ENCODE results near the gene DGCR6L.
"Not testable (repeated sequence)": the region's sequence is repeated elsewhere in the genome, so short reads cannot be mapped to it uniquely, and the experiment has no call there.

The DGCR6L gene

GRCh38 chr22:20319745-20320658 is at the start of gene DGCR6L:
Gene DGCR6L, minus strand, starts transcription at chr22:20320060. Its CDS starts 72 bp downstream, at chr22:20319988.
- H3K27ac ChIP-seq (ENCODE audit: low read depth, low read length): peak within 1 kb of the TSS; percentile 34; the same call in 1 of the 2 replicates
- H2AFZ ChIP-seq (ENCODE audit: low read length, unreplicated experiment): peak within 1 kb of the TSS; percentile 50
- H3K79me2 ChIP-seq (ENCODE audit: control insufficient read depth, insufficient read depth, low read length, unreplicated experiment): peaks cover 19% of the 10 kb centered on the region
- H3K36me3 ChIP-seq (ENCODE audit: insufficient read depth, low read length): no peaks in the 10 kb centered on the region
- H3K27me3 ChIP-seq (ENCODE audit: insufficient read depth, low read length): no peaks in the 10 kb centered on the region
- peak within 1 kb of the TSS; percentile 87 for H3K4me3 ChIP-seq (ENCODE audit: low read depth, low read length)
- H3K4me1 ChIP-seq (ENCODE audit: control insufficient read depth, insufficient read depth, low read length, unreplicated experiment): peaks cover 14% of the 10 kb centered on the region

DNA sequence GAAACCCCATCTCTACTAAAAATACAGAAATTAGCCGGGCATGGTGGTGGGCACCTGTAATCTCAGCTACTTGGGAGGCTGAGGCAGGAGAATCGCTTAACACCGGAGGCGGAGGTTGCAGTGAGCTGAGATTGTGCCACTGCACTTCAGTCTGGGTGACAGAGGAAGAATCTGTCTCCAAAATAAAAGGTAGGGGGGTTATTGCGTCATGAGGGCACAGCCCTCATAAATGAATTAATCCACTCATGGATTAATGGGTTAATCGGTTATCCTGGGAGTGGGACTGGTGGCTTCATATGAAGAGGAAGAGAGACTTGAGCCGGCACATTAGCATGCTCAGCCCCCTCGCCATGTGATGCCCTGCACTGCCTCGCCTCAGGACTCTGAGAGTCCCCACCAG is 49.0 kb upstream of the DGCR6L start:
- H3K4me3 ChIP-seq (ENCODE audit: low read depth, low read length); H2AFZ ChIP-seq (ENCODE audit: low read length, unreplicated experiment); H3K4me1 ChIP-seq (ENCODE audit: control insufficient read depth, insufficient read depth, low read length, unreplicated experiment); H3K27ac ChIP-seq (ENCODE audit: low read depth, low read length); H3K27me3 ChIP-seq (ENCODE audit: insufficient read depth, low read length); H3K36me3 ChIP-seq (ENCODE audit: insufficient read depth, low read length); H3K79me2 ChIP-seq (ENCODE audit: control insufficient read depth, insufficient read depth, low read length, unreplicated experiment): not testable (repeated sequence)

DNA sequence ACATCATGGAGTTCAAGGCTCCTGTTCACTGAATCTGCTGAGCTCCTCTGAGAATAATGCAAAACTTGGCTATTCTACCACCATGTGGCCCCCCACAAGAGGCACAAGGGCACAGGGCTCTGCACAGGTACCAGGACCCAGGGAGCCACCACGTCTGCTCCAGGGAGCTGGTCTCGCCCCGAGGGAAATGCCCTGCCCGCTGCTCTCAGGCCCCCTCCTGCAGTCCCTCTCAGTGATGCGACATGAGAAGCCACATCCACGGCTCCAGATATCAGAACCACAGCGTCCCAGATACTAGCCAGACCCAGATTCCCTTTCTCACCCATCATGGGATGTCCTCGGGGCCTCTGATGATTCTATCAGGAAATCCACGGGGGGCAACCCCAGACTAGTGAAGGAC is 47.0 kb upstream of the DGCR6L start:
- H3K36me3 ChIP-seq (ENCODE audit: insufficient read depth, low read length); H3K4me3 ChIP-seq (ENCODE audit: low read depth, low read length); H3K79me2 ChIP-seq (ENCODE audit: control insufficient read depth, insufficient read depth, low read length, unreplicated experiment); H3K27ac ChIP-seq (ENCODE audit: low read depth, low read length); H3K4me1 ChIP-seq (ENCODE audit: control insufficient read depth, insufficient read depth, low read length, unreplicated experiment); H2AFZ ChIP-seq (ENCODE audit: low read length, unreplicated experiment); H3K27me3 ChIP-seq (ENCODE audit: insufficient read depth, low read length): not testable (repeated sequence)

- peak overlapping the region; percentile 57 for H3K27ac ChIP-seq (ENCODE audit: low read depth, low read length)
- H3K79me2 ChIP-seq (ENCODE audit: control insufficient read depth, insufficient read depth, low read length, unreplicated experiment); H3K4me1 ChIP-seq (ENCODE audit: control insufficient read depth, insufficient read depth, low read length, unreplicated experiment); H2AFZ ChIP-seq (ENCODE audit: low read length, unreplicated experiment); H3K36me3 ChIP-seq (ENCODE audit: insufficient read depth, low read length); H3K27me3 ChIP-seq (ENCODE audit: insufficient read depth, low read length); H3K4me3 ChIP-seq (ENCODE audit: low read depth, low read length): not testable (repeated sequence)
Measured at GRCh38 chr22:20364335-20365260, 44.7 kb upstream of the DGCR6L start.

GRCh38 chr22:20362403-20362802 is 42.5 kb upstream of the DGCR6L start:
- H2AFZ ChIP-seq (ENCODE audit: low read length, unreplicated experiment); H3K79me2 ChIP-seq (ENCODE audit: control insufficient read depth, insufficient read depth, low read length, unreplicated experiment); H3K27ac ChIP-seq (ENCODE audit: low read depth, low read length); H3K4me3 ChIP-seq (ENCODE audit: low read depth, low read length); H3K27me3 ChIP-seq (ENCODE audit: insufficient read depth, low read length); H3K4me1 ChIP-seq (ENCODE audit: control insufficient read depth, insufficient read depth, low read length, unreplicated experiment); H3K36me3 ChIP-seq (ENCODE audit: insufficient read depth, low read length): not testable (repeated sequence)

GRCh38 chr22:20361752-20362229 is 41.9 kb upstream of the DGCR6L start:
- not testable (repeated sequence) for H3K27me3 ChIP-seq (ENCODE audit: insufficient read depth, low read length); H2AFZ ChIP-seq (ENCODE audit: low read length, unreplicated experiment); H3K27ac ChIP-seq (ENCODE audit: low read depth, low read length); H3K79me2 ChIP-seq (ENCODE audit: control insufficient read depth, insufficient read depth, low read length, unreplicated experiment); H3K36me3 ChIP-seq (ENCODE audit: insufficient read depth, low read length); H3K4me1 ChIP-seq (ENCODE audit: control insufficient read depth, insufficient read depth, low read length, unreplicated experiment); H3K4me3 ChIP-seq (ENCODE audit: low read depth, low read length)

- H3K27ac ChIP-seq (ENCODE audit: low read depth, low read length); H3K79me2 ChIP-seq (ENCODE audit: control insufficient read depth, insufficient read depth, low read length, unreplicated experiment); H3K4me1 ChIP-seq (ENCODE audit: control insufficient read depth, insufficient read depth, low read length, unreplicated experiment); H3K36me3 ChIP-seq (ENCODE audit: insufficient read depth, low read length); H2AFZ ChIP-seq (ENCODE audit: low read length, unreplicated experiment); H3K27me3 ChIP-seq (ENCODE audit: insufficient read depth, low read length); H3K4me3 ChIP-seq (ENCODE audit: low read depth, low read length): not testable (repeated sequence)
Measured at GRCh38 chr22:20360866-20361751, 41.2 kb upstream of the DGCR6L start.

DNA sequence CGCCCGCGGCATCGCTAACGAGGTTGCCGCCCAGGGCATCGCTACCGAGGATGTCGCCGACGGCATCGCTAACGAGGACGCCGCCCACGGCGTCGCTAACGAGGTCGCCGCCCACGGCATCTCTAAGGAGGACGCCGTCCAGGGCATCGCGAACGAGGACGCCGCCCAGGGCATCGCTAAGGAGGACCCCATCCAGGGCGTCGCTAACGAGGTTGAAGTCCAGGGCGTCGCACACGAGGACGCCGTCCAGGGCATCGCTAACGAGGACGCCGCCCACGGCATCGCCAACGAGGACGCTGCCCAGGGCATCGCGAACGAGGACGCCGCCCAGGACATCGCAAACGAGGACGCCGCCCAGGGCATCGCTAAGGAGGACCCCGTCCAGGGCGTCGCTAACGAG is 40.4 kb upstream of the DGCR6L start:
- H3K27me3 ChIP-seq (ENCODE audit: insufficient read depth, low read length); H3K79me2 ChIP-seq (ENCODE audit: control insufficient read depth, insufficient read depth, low read length, unreplicated experiment); H3K4me1 ChIP-seq (ENCODE audit: control insufficient read depth, insufficient read depth, low read length, unreplicated experiment); H3K36me3 ChIP-seq (ENCODE audit: insufficient read depth, low read length); H3K27ac ChIP-seq (ENCODE audit: low read depth, low read length); H3K4me3 ChIP-seq (ENCODE audit: low read depth, low read length); H2AFZ ChIP-seq (ENCODE audit: low read length, unreplicated experiment): not testable (repeated sequence)

- H3K36me3 ChIP-seq (ENCODE audit: insufficient read depth, low read length); H3K27me3 ChIP-seq (ENCODE audit: insufficient read depth, low read length); H3K4me1 ChIP-seq (ENCODE audit: control insufficient read depth, insufficient read depth, low read length, unreplicated experiment); H3K79me2 ChIP-seq (ENCODE audit: control insufficient read depth, insufficient read depth, low read length, unreplicated experiment); H2AFZ ChIP-seq (ENCODE audit: low read length, unreplicated experiment); H3K4me3 ChIP-seq (ENCODE audit: low read depth, low read length); H3K27ac ChIP-seq (ENCODE audit: low read depth, low read length): not testable (repeated sequence)
Measured at GRCh38 chr22:20358503-20359239, 38.8 kb upstream of the DGCR6L start.

DNA sequence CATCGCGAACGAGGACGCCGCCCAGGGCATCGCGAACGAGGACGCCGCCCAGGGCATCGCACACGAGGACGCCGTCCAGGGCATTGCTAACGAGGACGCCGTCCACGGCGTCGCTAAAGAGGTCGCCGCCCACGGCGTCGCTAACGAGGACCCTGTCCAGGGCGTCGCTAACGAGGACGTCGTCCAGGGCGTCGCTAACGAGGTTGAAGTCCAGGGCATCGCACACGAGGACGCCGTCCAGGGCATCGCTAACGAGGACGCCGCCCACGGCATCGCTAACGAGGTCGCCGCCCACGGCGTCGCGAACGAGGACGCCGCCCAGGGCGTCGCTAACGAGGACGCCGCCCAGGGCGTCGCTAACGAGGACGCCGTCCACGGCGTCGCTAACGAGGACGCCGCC is 38.1 kb upstream of the DGCR6L start:
- H3K79me2 ChIP-seq (ENCODE audit: control insufficient read depth, insufficient read depth, low read length, unreplicated experiment): not testable (repeated sequence)

More for the DNA sequence above, 38.1 kb upstream of the DGCR6L start:
- H2AFZ ChIP-seq (ENCODE audit: low read length, unreplicated experiment); H3K36me3 ChIP-seq (ENCODE audit: insufficient read depth, low read length); H3K27me3 ChIP-seq (ENCODE audit: insufficient read depth, low read length); H3K4me3 ChIP-seq (ENCODE audit: low read depth, low read length); H3K27ac ChIP-seq (ENCODE audit: low read depth, low read length); H3K4me1 ChIP-seq (ENCODE audit: control insufficient read depth, insufficient read depth, low read length, unreplicated experiment): not testable (repeated sequence)

Data from ACC112 (cell line).